Activated T-helper 1 cell treated with anti-CD3 and anti-CD28 coated beads, Interleukin-2, amount 50 U/mL, for 16 hours (primary cell): Measurements from ENCODE around the gene RAMAC.
"Not testable (repeated sequence)": the region's sequence is repeated elsewhere in the genome, so short reads cannot be mapped to it uniquely, and the experiment has no call there.

Experiments
- DNase-seq, 2 donors: peaks; one replicate each; pipeline ENCODE4 v3.0.0-alpha.2; 2020; ENCODE audit warnings: low read depth in 1 of 2, low spot score in 1 of 2

RAMAC gene

DNA sequence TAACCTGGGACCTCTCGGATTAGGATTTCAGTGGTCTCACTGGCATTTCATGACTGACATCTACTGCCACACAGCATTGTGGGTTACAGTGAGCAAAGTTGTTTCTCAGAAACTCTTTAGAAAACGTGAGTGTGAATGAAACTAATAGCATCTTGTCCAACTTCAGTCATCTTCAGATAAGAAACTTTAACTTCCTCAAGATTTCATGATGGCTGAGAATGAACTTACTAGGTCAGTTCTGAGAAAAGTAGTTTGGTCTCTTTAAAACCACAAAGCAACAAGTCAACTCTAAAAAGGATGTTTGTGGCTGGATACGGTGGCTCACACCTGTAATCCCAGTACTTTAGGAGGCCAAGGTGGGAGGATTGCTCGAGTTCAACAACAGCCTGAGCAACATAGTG is 19.3 kb upstream of the RAMAC start:
- DNase-seq = no peak

GRCh38 chr15:82968066-82968465 is 17.9 kb upstream of the RAMAC start:
- DNase-seq = no peak

GRCh38 chr15:82969353-82969752 is 16.7 kb upstream of the RAMAC start:
- DNase-seq = no peak

GRCh38 chr15:82970078-82970686 is 15.8 kb upstream of the RAMAC start:
- no peak for DNase-seq

- no peak for DNase-seq
These were observed 15.3 kb upstream of the RAMAC start for GRCh38 chr15:82970696-82971095.

DNA sequence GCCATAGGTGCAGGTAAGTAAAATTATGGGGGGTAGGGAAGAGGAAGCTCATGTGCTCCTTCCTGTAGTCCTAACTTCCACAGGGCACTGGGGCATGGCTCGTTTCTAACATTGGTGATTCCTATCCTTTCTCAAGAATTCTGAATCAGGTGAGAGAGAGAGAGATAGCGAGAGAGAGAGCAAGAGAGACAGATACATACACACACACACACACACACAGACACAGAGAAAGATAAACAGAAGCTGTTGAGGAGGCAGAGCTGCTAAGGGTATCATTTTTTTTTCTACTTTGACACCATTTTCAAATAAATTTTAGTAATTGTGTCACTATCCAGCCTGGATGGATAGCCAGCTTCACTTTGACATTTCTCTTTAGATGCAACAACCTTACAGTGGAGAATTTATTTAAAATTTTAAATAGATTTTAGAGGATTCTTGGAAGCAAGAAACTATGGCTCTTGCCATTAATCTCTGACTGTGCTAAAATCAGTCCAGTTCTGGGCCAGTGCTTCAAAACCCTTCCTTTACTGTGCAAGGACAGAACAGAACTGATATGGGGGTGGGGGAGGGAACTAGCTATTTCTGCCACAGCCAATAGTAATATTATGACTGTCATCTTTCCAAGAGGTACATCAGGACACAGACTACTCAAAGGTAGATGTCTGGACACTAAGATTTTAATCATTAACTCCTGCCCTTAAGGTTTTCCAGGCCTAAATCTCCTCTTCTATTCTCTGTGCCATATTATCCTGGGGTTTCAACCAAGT is 14.6 kb upstream of the RAMAC start:
- DNase-seq = no peak

DNA sequence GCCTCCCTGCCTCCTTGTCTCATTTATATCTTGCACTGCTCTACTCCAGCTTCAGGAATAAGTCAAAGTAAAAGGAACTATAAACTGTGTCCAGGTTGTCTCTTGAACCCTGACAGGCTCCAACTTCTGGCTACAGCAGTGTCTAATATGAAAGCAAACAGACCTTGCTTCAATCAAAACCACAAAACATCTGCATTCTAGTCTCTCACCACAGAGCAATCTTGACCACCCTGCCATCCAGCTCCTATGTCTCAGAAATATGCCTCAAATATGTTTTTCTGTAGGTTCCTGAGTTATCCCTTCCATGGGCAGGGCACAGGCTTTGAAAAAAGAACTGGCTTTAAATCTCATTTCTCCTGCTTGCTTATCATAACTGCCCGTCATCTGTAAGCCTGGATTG is 13.0 kb upstream of the RAMAC start:
- no peak for DNase-seq

GRCh38 chr15:82977076-82977475 is 8.9 kb upstream of the RAMAC start:
- no peak for DNase-seq

GRCh38 chr15:82978438-82978837 is 7.6 kb upstream of the RAMAC start:
- no peak for DNase-seq

- no peak for DNase-seq
These were observed 6.3 kb upstream of the RAMAC start for GRCh38 chr15:82979726-82980125.

DNA sequence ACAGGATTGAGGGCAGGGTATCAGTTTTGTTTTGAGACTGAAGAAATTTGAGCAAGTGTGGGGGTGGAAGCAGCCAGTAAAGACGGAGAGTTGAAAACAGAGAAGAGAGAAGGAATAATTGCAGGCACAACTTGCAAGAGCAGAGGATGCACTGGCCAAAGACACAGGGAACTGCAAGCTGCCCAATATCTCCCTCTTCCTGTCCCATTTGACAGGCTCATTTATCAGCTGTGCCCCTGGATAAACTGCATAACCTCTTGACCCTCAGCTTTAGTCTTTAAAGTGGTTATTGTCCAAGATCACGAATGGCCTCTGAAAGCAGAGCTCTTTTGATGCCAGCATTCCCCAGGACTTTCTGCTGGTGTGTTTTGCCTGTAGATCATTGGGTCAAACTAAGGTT is 5.0 kb upstream of the RAMAC start:
- DNase-seq = no peak

GRCh38 chr15:82986442-82986780 is 401 bp downstream of the RAMAC start:
- peak in 1 of 2 donors; percentile 6 for DNase-seq

GRCh38 chr15:82992436-82992998 is 6.5 kb downstream of the RAMAC start:
- DNase-seq = no peak

- DNase-seq = no peak
These were observed 7.1 kb downstream of the RAMAC start for GRCh38 chr15:82993144-82993543.

DNA sequence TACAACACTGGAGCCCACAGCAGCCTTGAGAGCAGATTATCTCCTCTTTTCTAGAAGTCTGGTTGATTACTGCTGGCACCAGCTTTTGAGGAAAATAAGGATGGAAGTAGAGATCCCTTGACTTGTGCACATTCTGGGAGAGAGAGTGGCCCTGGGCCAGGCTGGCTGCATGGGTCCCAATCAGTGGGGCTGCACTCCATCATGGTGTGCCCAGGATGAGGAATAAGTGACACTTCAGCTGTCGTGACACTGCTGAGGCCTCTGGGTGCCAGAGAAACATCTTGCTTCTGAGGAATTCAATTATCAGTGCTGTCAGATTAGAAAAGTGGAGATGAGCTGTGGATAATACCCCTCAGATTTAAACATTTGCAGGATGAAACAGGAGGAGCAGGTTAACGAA is 9.1 kb downstream of the RAMAC start:
- DNase-seq = no peak

GRCh38 chr15:82995938-82996337 is 9.9 kb downstream of the RAMAC start:
- DNase-seq = no peak

DNA sequence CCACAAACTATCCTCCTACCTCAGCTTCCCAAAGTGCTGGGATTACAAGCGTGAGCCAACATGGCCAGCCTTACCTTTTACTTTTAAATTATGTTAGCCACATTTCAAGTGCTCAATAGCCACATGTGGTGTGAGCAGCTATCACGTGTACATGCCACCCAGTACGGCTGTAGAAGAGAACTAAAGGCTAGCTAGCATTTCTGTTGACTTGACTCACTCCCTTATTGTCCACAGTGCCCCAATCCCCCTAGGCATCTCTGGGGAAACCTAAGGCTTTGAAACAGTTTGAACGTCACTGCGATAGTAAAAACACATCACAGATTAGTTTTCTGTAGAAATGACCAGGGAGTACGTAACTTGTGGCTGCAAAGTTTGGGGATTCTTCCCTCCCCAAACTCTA is 13.4 kb downstream of the RAMAC start:
- no peak for DNase-seq

DNA sequence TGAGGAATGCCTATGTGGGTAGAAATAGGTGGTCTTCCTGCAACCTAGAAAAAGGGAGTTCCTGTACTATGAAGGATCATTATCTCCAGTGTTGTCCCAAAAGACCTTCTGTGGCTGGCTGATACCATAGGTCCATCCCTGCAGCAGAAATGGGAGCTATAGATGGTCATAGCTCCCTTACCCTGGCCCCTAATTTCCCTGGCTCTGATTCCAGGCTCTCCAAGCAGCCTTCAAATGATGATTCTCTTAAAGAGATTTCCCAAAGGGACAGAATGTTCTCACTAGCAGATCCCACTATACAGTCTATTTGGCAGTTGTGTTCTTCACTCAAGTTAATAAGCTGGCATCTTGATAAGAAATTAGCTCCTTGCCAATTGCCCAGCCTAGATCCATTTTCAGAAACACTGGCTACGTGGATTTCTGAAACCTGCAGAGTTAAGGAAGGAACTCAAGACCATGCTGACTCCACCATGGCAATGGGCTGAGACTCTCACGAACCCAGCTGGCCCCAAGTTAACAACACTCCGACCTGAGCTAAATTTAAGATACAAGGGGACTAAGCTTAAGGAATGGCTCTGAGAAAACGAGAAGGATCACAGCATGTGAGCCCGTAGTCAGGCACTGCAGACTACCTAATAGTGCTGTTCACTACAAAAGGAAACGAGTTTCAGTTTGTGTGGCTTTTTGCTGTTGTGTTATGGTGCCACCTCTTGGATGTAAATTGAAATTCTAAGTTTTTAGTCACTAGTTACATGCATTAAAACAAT is 14.1 kb downstream of the RAMAC start:
- no peak for DNase-seq

DNA sequence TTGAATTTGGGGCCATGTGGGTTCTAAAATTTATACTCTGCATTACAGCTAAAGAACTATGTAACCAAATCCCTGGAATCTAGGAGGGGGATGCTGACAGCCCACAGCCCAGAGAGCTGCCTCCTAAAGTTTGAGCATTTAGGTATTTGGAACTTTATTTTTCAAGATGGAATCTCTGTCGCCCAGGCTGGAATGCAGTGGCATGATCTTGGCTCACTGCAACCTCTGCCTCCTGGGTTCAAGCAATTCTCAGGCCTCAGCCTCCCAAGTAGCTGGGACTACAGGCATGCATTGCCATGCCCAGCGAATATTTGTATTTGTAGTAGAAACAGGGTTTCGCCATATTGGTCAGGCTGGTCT is 14.6 kb downstream of the RAMAC start:
- not testable (repeated sequence) for DNase-seq

GRCh38 chr15:83010709-83011270 is 24.8 kb downstream of the RAMAC start:
- DNase-seq = peak; percentile 49 to 54

DNA sequence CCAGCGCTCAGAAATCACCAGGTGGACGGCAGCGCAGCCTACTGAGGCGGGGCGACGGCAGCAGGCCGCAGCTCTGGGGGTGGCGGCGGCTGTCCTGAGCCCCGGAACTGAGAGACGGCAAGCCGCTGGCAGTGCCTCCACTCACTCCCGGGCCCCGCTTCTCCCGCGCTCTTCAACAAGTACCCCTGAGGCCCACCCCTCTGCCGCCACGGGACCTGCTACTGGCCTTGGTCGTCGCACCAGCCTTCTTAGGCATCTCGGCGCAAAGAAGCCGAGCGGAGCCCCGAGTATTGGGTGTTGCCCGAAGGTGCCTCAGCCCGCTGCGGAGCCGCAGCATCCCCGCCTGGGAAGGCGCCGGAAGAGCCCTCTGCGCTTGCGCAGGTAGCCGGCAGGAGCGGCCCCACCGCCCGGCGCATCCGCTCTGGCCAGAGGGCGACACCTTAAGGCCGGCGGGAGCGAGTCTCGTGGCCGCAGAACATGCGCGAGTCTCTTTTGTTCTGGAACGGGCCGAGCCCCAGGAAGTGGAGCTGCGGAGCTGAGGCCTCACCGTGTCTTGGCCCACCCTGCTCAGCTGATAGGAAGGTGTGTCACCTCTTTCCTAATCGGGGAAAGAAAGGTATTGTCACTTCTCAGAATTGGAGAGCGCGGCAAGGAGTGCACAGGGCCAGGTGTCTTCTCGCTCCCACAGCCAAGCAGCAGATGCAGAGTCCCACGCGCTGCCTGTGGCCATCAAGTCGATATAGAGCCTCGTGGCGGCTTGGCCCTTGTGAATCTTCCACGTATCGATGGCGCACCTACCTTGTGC is 25.5 kb downstream of the RAMAC start, which contains the start of gene C15orf40:
C15orf40 (minus strand) TSS at position 369 of the 805 bp plus-strand sequence; CDS start at position 337, 32 bp downstream.
- peak; percentile 60 to 77 for DNase-seq
